Measurements from ENCODE around the gene KLHL10.

Gene KLHL10

DNA sequence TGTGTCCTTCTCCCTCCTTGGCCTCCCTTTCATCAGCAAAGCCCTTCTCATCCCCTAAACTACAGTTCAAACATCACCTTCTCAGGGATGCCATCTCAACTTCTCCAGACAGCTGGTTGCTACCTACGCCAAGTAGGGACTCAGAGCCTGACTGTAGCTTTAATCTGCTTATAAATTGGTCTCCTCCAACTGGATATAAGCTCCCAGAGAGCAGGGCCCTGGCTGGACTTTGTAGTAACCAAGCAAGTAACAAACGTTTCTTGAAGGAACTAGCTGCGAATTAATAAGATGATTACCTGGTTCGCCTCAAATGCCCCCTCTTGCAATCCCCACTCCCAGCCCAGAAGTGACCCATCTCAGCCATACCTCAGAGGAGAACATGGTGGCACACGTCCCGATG lies 45.1 kb downstream of the KLHL10 start:
- H3K27ac ChIP-seq (ENCODE audit: low read depth, low read length, poor library complexity, severe bottlenecking) = no peak overlapping the region
- TF ChIP-seq EZH2 (IDR thresholded peaks at IDR 0.05; ENCODE audit: borderline replicate concordance, low read length) = no peak
- TF ChIP-seq, protein P1, sequence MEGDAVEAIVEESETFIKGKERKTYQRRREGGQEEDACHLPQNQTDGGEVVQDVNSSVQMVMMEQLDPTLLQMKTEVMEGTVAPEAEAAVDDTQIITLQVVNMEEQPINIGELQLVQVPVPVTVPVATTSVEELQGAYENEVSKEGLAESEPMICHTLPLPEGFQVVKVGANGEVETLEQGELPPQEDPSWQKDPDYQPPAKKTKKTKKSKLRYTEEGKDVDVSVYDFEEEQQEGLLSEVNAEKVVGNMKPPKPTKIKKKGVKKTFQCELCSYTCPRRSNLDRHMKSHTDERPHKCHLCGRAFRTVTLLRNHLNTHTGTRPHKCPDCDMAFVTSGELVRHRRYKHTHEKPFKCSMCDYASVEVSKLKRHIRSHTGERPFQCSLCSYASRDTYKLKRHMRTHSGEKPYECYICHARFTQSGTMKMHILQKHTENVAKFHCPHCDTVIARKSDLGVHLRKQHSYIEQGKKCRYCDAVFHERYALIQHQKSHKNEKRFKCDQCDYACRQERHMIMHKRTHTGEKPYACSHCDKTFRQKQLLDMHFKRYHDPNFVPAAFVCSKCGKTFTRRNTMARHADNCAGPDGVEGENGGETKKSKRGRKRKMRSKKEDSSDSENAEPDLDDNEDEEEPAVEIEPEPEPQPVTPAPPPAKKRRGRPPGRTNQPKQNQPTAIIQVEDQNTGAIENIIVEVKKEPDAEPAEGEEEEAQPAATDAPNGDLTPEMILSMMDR (IDR thresholded peaks at IDR 0.05; ENCODE audit: low read length) = no peak
- no peaks in the 10 kb centered on the region for H3K27me3 ChIP-seq (ENCODE audit: insufficient read depth, low read length)
- no peaks in the 10 kb centered on the region for H4K20me1 ChIP-seq (ENCODE audit: insufficient read depth, low read length)
- no peaks in the 10 kb centered on the region for H3K9me3 ChIP-seq (ENCODE audit: low read length)
- no peak overlapping the region for H3K9ac ChIP-seq (ENCODE audit: low read length)
- H2AFZ ChIP-seq (ENCODE audit: low read length) = no peak overlapping the region
- H3K9me2 ChIP-seq (ENCODE audit: low read depth, low read length) = no peaks in the 10 kb centered on the region
- H3F3A ChIP-seq (ENCODE audit: insufficient read depth, low read length) = no peaks in the 10 kb centered on the region
- H3K4me2 ChIP-seq (ENCODE audit: low read length) = no peak overlapping the region
- H3K79me2 ChIP-seq (ENCODE audit: insufficient read depth, low read length) = no peaks in the 10 kb centered on the region
- peaks cover 95% of the 10 kb centered on the region for H3K36me3 ChIP-seq (ENCODE audit: insufficient read depth, low read length)
- no peak overlapping the region for H3K4me3 ChIP-seq (ENCODE audit: low read depth, low read length, poor library complexity, severe bottlenecking)
- no peaks in the 10 kb centered on the region for H3K4me1 ChIP-seq (ENCODE audit: insufficient read depth, low read length, severe bottlenecking)

DNA sequence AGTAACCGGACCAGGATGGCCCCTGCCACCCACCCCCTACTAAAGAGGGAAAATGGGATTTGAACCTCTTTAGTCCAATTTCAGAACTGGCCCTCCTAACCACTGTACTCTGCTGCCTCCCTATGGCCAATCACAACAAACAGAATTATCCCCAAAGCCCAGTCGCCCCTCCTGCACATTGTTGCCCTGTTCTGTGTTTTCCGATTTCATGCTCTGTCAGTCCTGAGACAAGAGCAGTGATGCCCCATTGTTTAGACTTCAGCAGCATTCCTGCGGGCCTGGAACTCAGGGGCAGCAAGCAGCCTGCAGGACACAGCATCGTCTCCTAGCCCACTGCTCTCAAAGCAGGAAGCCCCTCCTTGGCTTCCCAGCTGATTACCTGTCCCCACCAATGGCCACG lies 48.1 kb downstream of the KLHL10 start:
- H3K36me3 ChIP-seq (ENCODE audit: insufficient read depth, low read length) = peaks cover 92% of the 10 kb centered on the region
- H3K4me1 ChIP-seq (ENCODE audit: insufficient read depth, low read length, severe bottlenecking) = no peaks in the 10 kb centered on the region
- H3K9me3 ChIP-seq (ENCODE audit: low read length) = no peaks in the 10 kb centered on the region
- no peak overlapping the region for H3K4me2 ChIP-seq (ENCODE audit: low read length)
- H4K20me1 ChIP-seq (ENCODE audit: insufficient read depth, low read length) = no peaks in the 10 kb centered on the region
- no peak overlapping the region for H3K9ac ChIP-seq (ENCODE audit: low read length)
- H3K79me2 ChIP-seq (ENCODE audit: insufficient read depth, low read length) = no peaks in the 10 kb centered on the region
- no peak for TF ChIP-seq EZH2 (IDR thresholded peaks at IDR 0.05; ENCODE audit: borderline replicate concordance, low read length)
- TF ChIP-seq, protein P1 (IDR thresholded peaks at IDR 0.05; ENCODE audit: low read length) = peak; percentile 40; the same call in 1 of the 2 replicates
- H3K27ac ChIP-seq (ENCODE audit: low read depth, low read length, poor library complexity, severe bottlenecking) = no peak overlapping the region
- H2AFZ ChIP-seq (ENCODE audit: low read length) = no peak overlapping the region
- no peaks in the 10 kb centered on the region for H3F3A ChIP-seq (ENCODE audit: insufficient read depth, low read length)
- no peak overlapping the region for H3K4me3 ChIP-seq (ENCODE audit: low read depth, low read length, poor library complexity, severe bottlenecking)
- H3K9me2 ChIP-seq (ENCODE audit: low read depth, low read length) = no peaks in the 10 kb centered on the region
- H3K27me3 ChIP-seq (ENCODE audit: insufficient read depth, low read length) = no peaks in the 10 kb centered on the region

DNA sequence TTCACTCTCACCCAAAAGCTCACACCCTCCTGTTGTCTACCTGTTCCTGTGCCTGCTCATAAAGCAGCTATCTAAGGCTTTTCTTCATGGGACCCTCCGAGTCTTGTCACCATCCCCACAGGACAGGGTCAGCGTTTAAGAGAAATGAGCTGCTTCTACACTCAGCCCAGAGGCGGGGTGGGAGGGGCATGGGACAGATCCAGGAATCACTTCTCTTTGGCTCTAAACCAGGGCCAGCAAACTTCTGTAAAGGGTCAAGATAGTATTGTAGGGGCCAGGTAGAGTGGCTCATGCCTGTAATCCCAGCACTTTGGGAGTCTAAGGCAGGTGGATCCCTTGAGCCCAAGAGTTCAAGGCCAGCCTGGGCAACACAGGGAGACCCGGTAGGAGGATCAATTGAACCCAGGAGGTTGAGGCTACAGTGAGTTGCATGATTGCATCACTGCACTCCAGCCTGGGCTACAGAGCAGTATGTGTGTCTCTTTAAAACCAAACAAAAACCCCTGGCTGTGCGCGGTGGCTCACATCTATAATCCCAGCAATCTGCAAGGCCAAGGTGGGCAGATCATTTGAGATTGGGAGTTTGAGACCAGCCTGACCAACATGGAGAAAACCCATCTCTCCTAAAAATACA lies 50.8 kb downstream of the KLHL10 start:
- Histone ChIP-seq H3K27ac (ENCODE audit: low read depth, low read length, poor library complexity, severe bottlenecking) (no peak overlapping the region), H3K79me2 (ENCODE audit: insufficient read depth, low read length) (no peaks in the 10 kb centered on the region), H4K20me1 (ENCODE audit: insufficient read depth, low read length) (no peaks in the 10 kb centered on the region), H3K36me3 (ENCODE audit: insufficient read depth, low read length) (peaks cover 94% of the 10 kb centered on the region), H3K9ac (ENCODE audit: low read length) (no peak overlapping the region), H3F3A (ENCODE audit: insufficient read depth, low read length) (no peaks in the 10 kb centered on the region), H3K4me2 (ENCODE audit: low read length) (no peak overlapping the region), H3K27me3 (ENCODE audit: insufficient read depth, low read length) (no peaks in the 10 kb centered on the region), H3K9me3 (ENCODE audit: low read length) (no peaks in the 10 kb centered on the region), H3K9me2 (ENCODE audit: low read depth, low read length) (no peaks in the 10 kb centered on the region), H2AFZ (ENCODE audit: low read length) (no peak overlapping the region), H3K4me3 (ENCODE audit: low read depth, low read length, poor library complexity, severe bottlenecking) (no peak overlapping the region), H3K4me1 (ENCODE audit: insufficient read depth, low read length, severe bottlenecking) (no peaks in the 10 kb centered on the region)
- TF ChIP-seq, protein P1 (IDR thresholded peaks at IDR 0.05; ENCODE audit: low read length) = no peak
- no peak for TF ChIP-seq EZH2 (IDR thresholded peaks at IDR 0.05; ENCODE audit: borderline replicate concordance, low read length)
